Heart right ventricle (tissue), 16 donors: ENCODE results near the gene ITGB5. TPM values are rescaled to one million over a fixed set of nuclear protein-coding genes. Genes with fewer than 3 reads are reported as not detected.

ENCODE experiments used
- ATAC-seq, 8 donors: fragments of 200-7000 bp; cut with Tn5 transposase; one replicate each; pipeline ENCODE4 v1.9.1; 2020; ENCODE audit warnings: mild to moderate bottlenecking in 8 of 8, moderate library complexity in 8 of 8, moderate number of reproducible peaks in 1 of 8
- DNase-seq, 2 donors: peaks; one replicate each; pipeline ENCODE4 v3.0.0-alpha.2; 2020
- H3K27ac ChIP-seq, 10 donors: fragments of 200-600 bp; sonication (generic) in 2 of 10; one replicate each; pipeline versions ENCODE4 v1.5.0 to v1.8.0; 2020 to 2022; ENCODE audit warnings: mild to moderate bottlenecking in 3 of 10
- H3K27me3 ChIP-seq, 7 donors: fragments of 200-600 bp; one replicate each; pipeline ENCODE4 v1.8.0; 2021 to 2022; ENCODE audit warnings: mild to moderate bottlenecking in 2 of 7
- H3K36me3 ChIP-seq, 9 donors: fragments of 200-600 bp; sonication (generic) in 1 of 9; one replicate each; pipeline versions ENCODE4 v1.5.0 to v1.8.0; 2020 to 2022; ENCODE audit warnings: mild to moderate bottlenecking in 2 of 9
- H3K4me1 ChIP-seq, 9 donors: fragments of 200-600 bp; sonication (generic) in 1 of 9; one replicate each; pipeline versions ENCODE4 v1.5.0 to v1.8.0; 2020 to 2022; ENCODE audit warnings: mild to moderate bottlenecking in 4 of 9
- H3K4me3 ChIP-seq, 10 donors: fragments of 200-600 bp; sonication (generic) in 2 of 10; one replicate each; pipeline versions ENCODE4 v1.5.0 to v1.8.0; 2020 to 2022; ENCODE audit warnings: mild to moderate bottlenecking in 7 of 10, moderate library complexity in 2 of 10
- H3K9me3 ChIP-seq, 11 donors: fragments of 200-600 bp in 10 of 11; sonication (generic) in 2 of 11; one replicate each; pipeline versions ENCODE4 v1.5.0 to v1.8.0; 2013 to 2022; ENCODE audit warnings: mild to moderate bottlenecking in 2 of 11, control low read depth in 1 of 11, moderate library complexity in 1 of 11
- CTCF ChIP-seq, 9 donors: fragments of 200-600 bp; sonication (generic) in 2 of 9; IDR thresholded peaks; one replicate each; pipeline versions ENCODE4 v1.5.0 to v1.8.0; 2021 to 2022; ENCODE audit warnings: antibody characterized with exemption in 9 of 9, mild to moderate bottlenecking in 5 of 9, moderate library complexity in 1 of 9
- WGBS, 2 donors: extraction: QIAGEN DNeasy Blood & Tissue Kit; methylation state at CpG; one replicate each; pipeline ENCODE4 v1.1.7; 2013; ENCODE audit warnings: inconsistent platforms in 1 of 2; 5-methylcytosine and 5-hydroxymethylcytosine counted together
- intact Hi-C, 10 donors: fragments of 100-400 bp; cut with DNase I; formaldehyde crosslinking; loops; one replicate each; pipeline versions ENCODE4 v1.11.1 to v1.14.2; 2022
- polyA plus RNA-seq, 2 donors: library from polyadenylated mRNA; stranded (reverse); fragments of 200-250 nt; gene quantifications; one replicate each; pipeline ENCODE4 v1.2.3, GENCODE V29; 2013
- total RNA-seq, 10 donors: library from RNA; stranded (reverse); fragmentation: NEBNext Ultra II Directional in 3 of 10; extraction: Animal tissue kit (Norgen Biotek cat#: 25700) in 3 of 10; gene quantifications; one replicate each; pipeline versions ENCODE4 v1.2.1 to v1.2.4, GENCODE V29; 2021 to 2023
- donor health status: Arrhythmogenic right ventricular cardiomyopathy.
- donor health status: ischemic (EF 13 %, LVEDD 7.1; RV severe dilation, severe dysfunction).
- donor health status: healthy with polysubstance abuse.
- donor health status: DM: no; HTN: yes; CAD: no.
- donor health status: DM: no; HTN: no; CAD: no.
- donor health status: ischemic (EF 25% LVEDD 6.9; RV normal size, moderate dysfunction).
- donor health status: ischemic (EF 25% LVEDD 5.7; RV mildly dilated, moderate dysfunction).
- donor health status: healthy.
- donor health status: DM: yes; HTN: yes; CAD: no.
- donor health status: Ischemic cardiomyopathy.
- donor health status: ischemic (EF 35%, LVEDD 5.7; RV mildly dilated, moderate dysfunction).
- donor health status: nonischemic (EF 11% LVEDD 7.7; RV severe dilation, severe dysfunction).
- donor health status: DM: yes; HTN: yes; CAD: no.
- donor health status: PGD.
- donor health status: ischemic (EF 29% LVEDD 5.4; RV normal size, mild dysfunction).
- donor health status: nonischemic (EF 23%, LVEDD 6.1; RV moderate dilation, normal function).

Gene ITGB5
- total and polyA plus RNA-seq, 12 donors = 18.5 to 154 (median 108) TPM

GRCh38 chr3:124904835-124905492, 17.8 kb upstream of the ITGB5 start:
- H3K27me3 ChIP-seq = no peaks in the 10 kb centered on the region
- ATAC-seq = no peak
- WGBS, 2 donors = 80% methylated on average over 6 of the region's 6 CpGs

GRCh38 chr3:124903896-124904834, 17.0 kb upstream of the ITGB5 start:
- DNase-seq (no peak), ATAC-seq (no peak)
- TF ChIP-seq CTCF (IDR thresholded peaks at IDR 0.05) = no peak
- peaks cover 0 to 17% (median 6%) of the 10 kb centered on the region in 9 donors for H3K4me1 ChIP-seq
- no peak overlapping the region for H3K4me3 ChIP-seq
- intact Hi-C loops = loop anchor here in 4 of 10 donors (5.0 to 10.0 kb wide), 2 partner anchors 122 to 339 kb away; no protein-coding TSS in a partner anchor
- no peaks in the 10 kb centered on the region for H3K36me3 ChIP-seq
- no peaks in the 10 kb centered on the region for H3K27me3 ChIP-seq
- WGBS, 2 donors = 78 to 80% methylated on average over 1 of the region's 1 CpG
- no peaks in the 10 kb centered on the region for H3K9me3 ChIP-seq
- no peak overlapping the region for H3K27ac ChIP-seq

More at GRCh38 chr3:124904835-124905492, 17.8 kb upstream of the ITGB5 start:
- no peak for TF ChIP-seq CTCF (IDR thresholded peaks at IDR 0.05)
- no peak overlapping the region for H3K27ac ChIP-seq
- no peaks in the 10 kb centered on the region for H3K36me3 ChIP-seq
- intact Hi-C loops = loop anchor here in 5 of 10 donors (5.0 to 10.0 kb wide), 3 partner anchors 123 to 340 kb away; no protein-coding TSS in a partner anchor
- no peak for DNase-seq
- H3K4me1 ChIP-seq = peaks cover 0 to 15% (median 6%) of the 10 kb centered on the region in 9 donors
- H3K4me3 ChIP-seq = no peak overlapping the region
- H3K9me3 ChIP-seq = no peaks in the 10 kb centered on the region

- ATAC-seq = no peak
- intact Hi-C loops = loop anchor here in 2 of 10 donors (10.0 kb wide), 1 partner anchor 332 kb away; no protein-coding TSS in a partner anchor
These were observed 9.8 kb upstream of the ITGB5 start for GRCh38 chr3:124896824-124897526.

More at GRCh38 chr3:124896824-124897526, 9.8 kb upstream of the ITGB5 start:
- no peak overlapping the region for H3K27ac ChIP-seq
- H3K9me3 ChIP-seq = no peaks in the 10 kb centered on the region
- peaks cover 0 to 28% (median 15%) of the 10 kb centered on the region in 9 donors for H3K4me1 ChIP-seq
- no peak for DNase-seq
- H3K36me3 ChIP-seq = no peaks in the 10 kb centered on the region
- no peak overlapping the region for H3K4me3 ChIP-seq
- no peaks in the 10 kb centered on the region for H3K27me3 ChIP-seq
- 90 to 97% methylated on average over 1 of the region's 1 CpG for WGBS, 2 donors
- no peak for TF ChIP-seq CTCF (IDR thresholded peaks at IDR 0.05)
